Panc1 (cell line): ENCODE results near the gene ALDH1A1. TPM values are rescaled to one million over a fixed set of nuclear protein-coding genes. Genes with fewer than 3 reads are reported as not detected.

Source experiments
- ATAC-seq: fragments of 200-7000 bp; cut with Tn5 transposase; 2 replicates; pipeline ENCODE4 v1.9.1; 2020; ENCODE audit warnings: mild to moderate bottlenecking, moderate library complexity
- BruUV-seq: library from RNA; stranded (reverse); fragments of 400-500 nt; replicated peaks from 2 replicates; lab custom pipeline; 2021; lab: Mats Ljungman, UMichigan
- CTCF ChIA-PET: fragments of 300-600 bp; sonication (Branson Sonifier 250); formaldehyde crosslinking; loops from one replicate; lab custom pipeline; 2022; ENCODE audit warnings: antibody characterized with exemption; lab: Charles Lee
- POLR2A ChIA-PET: fragments of 300-600 bp; sonication (Branson Sonifier 250); formaldehyde crosslinking; loops from one replicate; lab custom pipeline; 2022; ENCODE audit warnings: antibody characterized with exemption; lab: Charles Lee
- DNase-seq: peaks from one replicate; pipeline ENCODE4 v3.0.0-alpha.2; 2010; ENCODE audit warnings: low read depth, low spot score
- H3K27ac ChIP-seq: 2 replicates; pipeline ENCODE4 v1.5.1; 2011; ENCODE audit warnings: mild to moderate bottlenecking, low read length, inconsistent platforms
- H3K27me3 ChIP-seq: fragments of 200-500 bp; sonication (Bioruptor generic); 2 replicates; pipeline ENCODE4 v1.6.0; 2014; ENCODE audit warnings: low read length, inconsistent platforms; ENCODE audit not compliant: control insufficient read depth, insufficient read depth
- H3K36me3 ChIP-seq: fragments of 200-500 bp; sonication (Bioruptor generic); 2 replicates; pipeline ENCODE4 v1.5.1; 2014; ENCODE audit warnings: inconsistent platforms, mild to moderate bottlenecking, low read length, moderate library complexity; ENCODE audit not compliant: control insufficient read depth, insufficient read depth
- H3K4me1 ChIP-seq: 2 replicates; pipeline ENCODE4 v1.5.1; 2011; ENCODE audit warnings: inconsistent platforms, mild to moderate bottlenecking, low read length, moderate library complexity; ENCODE audit not compliant: control insufficient read depth, insufficient read depth
- H3K4me3 ChIP-seq, 2 experiments: 2 replicates each; pipeline ENCODE4 v1.5.1; 2011 to 2012; ENCODE audit warnings: low read depth in 2 of 2, low read length in 2 of 2, mild to moderate bottlenecking in 2 of 2, inconsistent platforms in 1 of 2, moderate library complexity in 1 of 2
- H3K9me3 ChIP-seq: fragments of 200-500 bp; sonication (Bioruptor generic); 2 replicates; pipeline ENCODE4 v1.5.1; 2014; ENCODE audit warnings: low read depth, mild to moderate bottlenecking, inconsistent platforms, low read length, moderate library complexity; ENCODE audit not compliant: control insufficient read depth, insufficient read depth
- CTCF ChIP-seq: fragments of 450-650 bp; IDR thresholded peaks from 2 replicates; pipeline ENCODE4 v1.5.1; 2017; ENCODE audit warnings: mild to moderate bottlenecking
- POLR2AphosphoS5 ChIP-seq: IDR thresholded peaks from 2 replicates; pipeline ENCODE4 v1.6.1; 2012; ENCODE audit warnings: mild to moderate bottlenecking, low read depth, low read length, moderate library complexity
- REST ChIP-seq, 2 experiments: IDR thresholded peaks; 2 replicates each; pipeline ENCODE4 v1.6.1; 2011 to 2012; ENCODE audit warnings: low read depth in 2 of 2, control low read depth in 1 of 2, low read length in 1 of 2, mild to moderate bottlenecking in 1 of 2, moderate library complexity in 1 of 2; ENCODE audit not compliant: insufficient read depth in 1 of 2
- SIN3A ChIP-seq: IDR thresholded peaks from 2 replicates; pipeline ENCODE4 v1.6.1; 2012; ENCODE audit warnings: low read depth, mild to moderate bottlenecking, low read length, moderate library complexity, borderline replicate concordance; ENCODE audit not compliant: insufficient read depth
- TCF7L2 ChIP-seq: IDR thresholded peaks from 2 replicates; pipeline ENCODE4 v1.6.1; 2011; ENCODE audit warnings: mild to moderate bottlenecking, low read depth, low read length, inconsistent platforms
- in situ Hi-C: cut with HindIII; loops from 2 replicates; pipeline ENCODE4 v1.10.0; 2016; ENCODE audit warnings: low sequenced_read_pairs, low pct_unique_long_range_greater_than_20kb
- intact Hi-C: fragments of 100-400 bp; cut with micrococcal nuclease; formaldehyde crosslinking; loops from one replicate; pipeline ENCODE4 v1.10.0; 2022; ENCODE audit not compliant: unreplicated experiment
- total RNA-seq: library from RNA; stranded (reverse); gene quantifications from one replicate; pipeline ENCODE4 v1.2.1, GENCODE V29; 2021; ENCODE audit not compliant: unreplicated experiment

The ALDH1A1 gene
- total RNA-seq, 1 experiment from 2014 or later, result 0.54 TPM

- ATAC-seq, result no peak
- CTCF ChIA-PET, result no interaction called here
- in situ Hi-C loops, result no loop called here
These were observed 66.5 kb downstream of the ALDH1A1 start for GRCh38 chr9:72886386-72886785.

GRCh38 chr9:72884508-72884907, 68.3 kb downstream of the ALDH1A1 start:
- Histone ChIP-seq H3K27ac (no peak overlapping the region), H3K4me1 (no peaks in the 10 kb centered on the region), H3K4me3 (no peak overlapping the region), H3K9me3 (no peaks in the 10 kb centered on the region), H3K27me3 (no peaks in the 10 kb centered on the region), H3K36me3 (no peaks in the 10 kb centered on the region)
- no TSS peak for BruUV-seq
- no peak for TF ChIP-seq SIN3A
- TF ChIP-seq REST (IDR thresholded peaks at IDR 0.05; ENCODE audit: insufficient read depth in 1 of 2, low read depth in 2 of 2, low read length in 1 of 2), result no peak
- no peak for TF ChIP-seq CTCF
- TF ChIP-seq POLR2AphosphoS5, result no peak
- no peak for TF ChIP-seq TCF7L2
- intact Hi-C loops, result no loop called here
- ChIA-PET POLR2A (no interaction called here), CTCF (no interaction called here)
- DNase-seq, result no peak
- ATAC-seq, result no peak
- in situ Hi-C loops, result no loop called here

More at GRCh38 chr9:72886386-72886785, 66.5 kb downstream of the ALDH1A1 start:
- no peak for DNase-seq
- Histone ChIP-seq H3K27ac (no peak overlapping the region), H3K4me1 (no peaks in the 10 kb centered on the region), H3K27me3 (no peaks in the 10 kb centered on the region), H3K4me3 (no peak overlapping the region), H3K36me3 (no peaks in the 10 kb centered on the region), H3K9me3 (no peaks in the 10 kb centered on the region)
- intact Hi-C loops, result no loop called here
- TF ChIP-seq POLR2AphosphoS5 (no peak), SIN3A (no peak), TCF7L2 (no peak), REST (IDR thresholded peaks at IDR 0.05; ENCODE audit: insufficient read depth in 1 of 2, low read depth in 2 of 2, low read length in 1 of 2) (no peak), CTCF (no peak)
- POLR2A ChIA-PET, result no interaction called here
- no TSS peak for BruUV-seq
